Retina (tissue), 1 donor: ENCODE data around the gene TRIM24.

ENCODE experiments used
- DNase-seq: peaks from one replicate; pipeline ENCODE4 v3.0.0-alpha.2; 2016

TRIM24 gene

GRCh38 chr7:138630059-138630610, 170.1 kb downstream of the TRIM24 start:
- DNase-seq: no peak

- DNase-seq: no peak
Measured at GRCh38 chr7:138632384-138632783, 172.3 kb downstream of the TRIM24 start.

GRCh38 chr7:138632826-138633602, 173.0 kb downstream of the TRIM24 start:
- DNase-seq: no peak
